Measurements from ENCODE around the gene SPTA1.

SPTA1 gene

GRCh38 chr1:158681606-158682005 is 4.9 kb downstream of the SPTA1 start:
- DNase-seq, result no peak

- no peak for DNase-seq
Measured at GRCh38 chr1:158679289-158679688, 7.2 kb downstream of the SPTA1 start.

- no peak for DNase-seq
Measured at GRCh38 chr1:158675563-158676323, 10.8 kb downstream of the SPTA1 start.

- no peak for DNase-seq
Measured at GRCh38 chr1:158674302-158674701, 12.2 kb downstream of the SPTA1 start.

GRCh38 chr1:158666037-158666436 is 20.5 kb downstream of the SPTA1 start:
- no peak for DNase-seq

GRCh38 chr1:158654571-158654970 is 31.9 kb downstream of the SPTA1 start:
- no peak for DNase-seq

- DNase-seq, result no peak
Measured at GRCh38 chr1:158654086-158654485, 32.4 kb downstream of the SPTA1 start.

- no peak for DNase-seq
Measured at GRCh38 chr1:158652721-158653334, 33.7 kb downstream of the SPTA1 start.

- no peak for DNase-seq
Measured at GRCh38 chr1:158649052-158649451, 37.5 kb downstream of the SPTA1 start.

- no peak for DNase-seq
Measured at GRCh38 chr1:158646465-158646864, 40.0 kb downstream of the SPTA1 start.

GRCh38 chr1:158644449-158644848 is 42.1 kb downstream of the SPTA1 start:
- no peak for DNase-seq

- DNase-seq, result no peak
Measured at GRCh38 chr1:158638904-158639303, 47.6 kb downstream of the SPTA1 start.

- DNase-seq, result no peak
Measured at GRCh38 chr1:158638146-158638545, 48.4 kb downstream of the SPTA1 start.

GRCh38 chr1:158613764-158614163 is 72.8 kb downstream of the SPTA1 start:
- no peak for DNase-seq

- DNase-seq, result no peak
Measured at GRCh38 chr1:158611916-158612315, 74.6 kb downstream of the SPTA1 start.

GRCh38 chr1:158607296-158607695 is 79.2 kb downstream of the SPTA1 start:
- DNase-seq, result no peak

GRCh38 chr1:158604968-158605367 is 81.5 kb downstream of the SPTA1 start, which contains the start of gene OR10Z1:
OR10Z1 (plus strand) TSS chr1:158605268; CDS start chr1:158606439, 1,171 bp downstream.
- no peak for DNase-seq

GRCh38 chr1:158600735-158601134 is 85.8 kb downstream of the SPTA1 start:
- DNase-seq, result no peak

- no peak for DNase-seq
Measured at GRCh38 chr1:158586942-158587341, 99.6 kb downstream of the SPTA1 start.

GRCh38 chr1:158583962-158584361 is 102.6 kb downstream of the SPTA1 start:
- DNase-seq, result no peak

GRCh38 chr1:158579733-158580132 is 106.8 kb downstream of the SPTA1 start, which contains the start of gene OR10X1:
OR10X1 (minus strand) TSS chr1:158579899; CDS start chr1:158579899, 0 bp downstream.
- no peak for DNase-seq

GRCh38 chr1:158577561-158577960 is 109.0 kb downstream of the SPTA1 start:
- DNase-seq, result no peak

- no peak for DNase-seq
Measured at GRCh38 chr1:158572226-158572625, 114.3 kb downstream of the SPTA1 start.

GRCh38 chr1:158570480-158570879 is 116.0 kb downstream of the SPTA1 start, which contains the start of gene OR6P1:
OR6P1 (minus strand) TSS chr1:158570580; CDS start chr1:158563604, 6,976 bp downstream.
- no peak for DNase-seq

Measured in stimulated activated CD4-positive, alpha-beta T cell treated with anti-CD3 and anti-CD28 coated beads, Interleukin-1b, Interleukin-23, amount 100 ng/mL, for 48 hours (primary cell).